Purkinje cell (primary cell): ENCODE measurements around the gene SCG2. TPM values are rescaled to one million over a fixed set of nuclear protein-coding genes. Genes with fewer than 3 reads are reported as not detected.

Experiments used
- polyA plus RNA-seq: library from polyadenylated mRNA; unstranded; fragments of >200 nt; fragmentation: Nextera tagmentation; gene quantifications from 2 replicates; pipeline ENCODE4 v1.2.1, GENCODE V29; 2014

The SCG2 gene, protein sequence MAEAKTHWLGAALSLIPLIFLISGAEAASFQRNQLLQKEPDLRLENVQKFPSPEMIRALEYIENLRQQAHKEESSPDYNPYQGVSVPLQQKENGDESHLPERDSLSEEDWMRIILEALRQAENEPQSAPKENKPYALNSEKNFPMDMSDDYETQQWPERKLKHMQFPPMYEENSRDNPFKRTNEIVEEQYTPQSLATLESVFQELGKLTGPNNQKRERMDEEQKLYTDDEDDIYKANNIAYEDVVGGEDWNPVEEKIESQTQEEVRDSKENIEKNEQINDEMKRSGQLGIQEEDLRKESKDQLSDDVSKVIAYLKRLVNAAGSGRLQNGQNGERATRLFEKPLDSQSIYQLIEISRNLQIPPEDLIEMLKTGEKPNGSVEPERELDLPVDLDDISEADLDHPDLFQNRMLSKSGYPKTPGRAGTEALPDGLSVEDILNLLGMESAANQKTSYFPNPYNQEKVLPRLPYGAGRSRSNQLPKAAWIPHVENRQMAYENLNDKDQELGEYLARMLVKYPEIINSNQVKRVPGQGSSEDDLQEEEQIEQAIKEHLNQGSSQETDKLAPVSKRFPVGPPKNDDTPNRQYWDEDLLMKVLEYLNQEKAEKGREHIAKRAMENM
- 2.8 and 35.8 TPM in 2 replicates for polyA plus RNA-seq

DNA sequence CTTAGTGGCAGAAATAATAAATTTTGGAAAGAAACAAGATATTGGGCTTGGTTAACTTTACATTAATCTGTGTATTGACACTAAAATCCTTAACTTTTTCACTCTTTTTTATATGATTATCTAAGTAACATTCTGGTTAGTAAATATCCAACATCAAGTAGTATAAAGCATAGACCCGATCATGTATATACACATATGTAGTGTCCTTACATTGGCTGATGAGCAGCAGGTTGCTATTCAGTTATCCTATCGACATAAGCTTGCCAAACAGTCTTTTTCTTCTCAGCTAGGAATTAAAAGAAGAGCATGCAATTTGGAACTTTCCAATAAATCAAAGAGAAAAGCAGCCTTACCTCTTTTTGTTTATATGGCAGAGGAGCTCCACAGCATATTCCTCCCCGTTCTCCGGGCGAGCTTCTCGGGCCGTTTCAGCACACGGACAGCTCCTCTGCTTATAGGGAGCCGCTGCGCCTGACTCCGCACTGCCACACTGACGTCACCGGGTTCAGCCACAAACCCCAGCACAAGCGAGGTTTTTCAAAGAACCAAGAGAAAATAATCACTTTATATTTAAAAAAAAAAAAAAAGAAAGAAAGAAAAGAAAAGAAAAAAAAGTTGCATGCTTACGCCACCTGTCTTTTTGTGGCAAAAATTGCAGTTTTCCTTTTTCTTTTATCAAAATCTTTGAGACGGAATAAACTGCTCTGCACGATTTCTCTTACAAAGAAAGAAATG lies at the start of gene SCG2:
Gene SCG2, minus strand, starts transcription at position 430 of the 735 bp plus-strand sequence. CDS start 3,079 bp downstream, outside the sequence.

Other genes with a start within 250 kb of the SCG2 start
- gene AP1S3, start 235.2 kb upstream of the SCG2 start, polyA plus RNA-seq = 4.8 and 5.8 TPM in 2 replicates